NCI-H146 (cell line): Measurements from ENCODE around the gene SLC6A17.
A peak's percentile ranks its signal among the peaks of the same experiment; 100 is the strongest.

Source experiments
- DNase-seq: peaks from one replicate; lab custom pipeline; 2025; lab: John Stamatoyannopoulos, UW

SLC6A17 gene

DNA sequence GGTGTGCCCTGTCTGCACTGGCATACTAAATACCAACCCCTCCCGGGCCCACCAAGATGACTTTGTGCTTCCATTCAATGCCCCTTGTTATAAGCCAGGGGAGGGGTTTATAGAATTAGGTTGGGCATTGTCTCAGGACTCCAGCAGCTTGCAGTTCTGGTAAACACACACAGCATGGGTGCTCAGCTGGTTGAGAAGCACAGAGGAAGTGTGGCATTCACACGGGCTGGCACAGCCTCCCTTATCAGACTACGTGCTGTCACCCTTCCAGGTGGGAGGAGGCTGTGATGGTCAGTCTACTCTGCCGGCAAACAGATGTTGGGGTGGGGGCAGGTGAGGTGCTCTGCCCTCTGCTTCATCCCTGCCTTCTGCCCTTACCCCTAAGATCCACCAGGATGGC, 15.0 kb upstream of the SLC6A17 start:
- DNase-seq, result peak; percentile 97

DNA sequence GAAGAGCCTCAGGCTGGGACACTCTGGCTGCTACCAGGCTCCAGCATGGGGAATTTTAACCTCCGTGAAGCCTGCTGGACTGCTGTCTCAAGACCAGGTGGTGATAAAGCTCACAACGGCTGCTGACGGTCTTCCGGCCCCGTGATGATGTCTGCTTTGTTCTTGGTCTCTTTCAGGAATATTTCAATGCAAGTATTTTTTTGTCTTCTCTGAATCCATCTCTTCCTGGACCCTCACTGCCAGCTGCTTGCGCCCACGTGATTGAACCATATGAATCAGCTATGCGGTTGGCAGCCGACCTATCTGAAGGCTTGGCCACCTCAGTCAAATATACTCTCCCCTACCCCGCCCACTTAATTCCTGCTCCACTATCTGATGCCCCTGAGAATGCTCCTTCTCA, 14.6 kb upstream of the SLC6A17 start:
- DNase-seq, result peak; percentile 85

DNA sequence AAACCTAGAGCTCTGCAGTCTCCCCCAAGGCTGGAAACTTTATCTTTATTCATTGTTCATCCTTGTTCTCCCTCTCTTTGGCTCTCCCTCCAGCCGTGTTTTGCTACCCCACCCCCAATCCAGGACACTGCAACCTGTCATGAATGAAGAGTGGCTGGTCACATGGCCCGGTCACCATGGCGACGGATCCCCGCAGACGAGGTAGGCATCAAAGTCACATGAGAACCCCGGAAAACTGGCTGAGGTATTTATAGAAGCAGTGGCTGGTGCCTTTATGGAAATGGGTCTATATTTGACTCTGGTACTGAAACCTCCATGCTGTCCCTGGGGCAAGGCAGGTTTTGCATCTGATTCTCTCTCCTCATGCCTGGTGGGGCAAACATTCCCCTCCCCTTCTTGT, 13.4 kb upstream of the SLC6A17 start:
- DNase-seq, result peak; percentile 96

DNA sequence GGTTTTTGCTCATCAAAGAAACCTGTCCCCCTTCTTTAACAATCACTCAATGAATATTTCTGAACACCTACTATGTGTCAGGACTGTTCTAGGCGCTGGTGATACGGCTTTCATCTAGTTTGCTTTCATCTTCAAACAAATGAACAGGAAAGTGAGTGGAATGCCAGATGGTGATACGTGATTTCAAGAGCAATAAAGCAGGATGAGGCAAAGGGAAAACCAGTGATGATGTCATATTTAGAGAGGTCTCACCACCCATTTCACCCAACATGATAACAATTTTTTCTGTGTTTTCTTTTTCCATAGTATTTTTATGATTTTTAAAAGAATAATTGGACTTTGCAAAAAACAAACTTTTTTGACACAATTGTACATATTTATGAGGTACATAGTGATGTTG, 11.3 kb upstream of the SLC6A17 start:
- no peak for DNase-seq

DNA sequence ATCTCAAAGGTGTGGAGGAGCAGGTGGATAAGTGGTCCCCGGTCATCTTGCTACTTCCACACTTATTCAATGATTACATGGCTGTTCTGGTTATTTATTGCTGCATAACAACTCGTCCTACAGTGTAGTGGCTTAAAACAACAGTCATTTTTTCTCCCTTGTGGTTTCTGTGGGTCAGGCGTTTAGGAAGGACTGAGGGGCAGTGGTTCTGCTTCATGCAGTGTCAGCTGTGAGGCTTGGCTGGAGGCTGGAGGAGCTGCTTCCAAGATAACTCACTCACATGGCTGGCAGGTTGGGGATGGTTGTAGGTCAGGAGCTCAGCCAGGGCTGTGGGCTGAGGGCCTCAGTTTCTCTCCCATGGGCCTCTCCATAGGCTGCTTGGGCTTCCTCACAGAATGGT, 5.9 kb upstream of the SLC6A17 start:
- DNase-seq, result no peak

DNA sequence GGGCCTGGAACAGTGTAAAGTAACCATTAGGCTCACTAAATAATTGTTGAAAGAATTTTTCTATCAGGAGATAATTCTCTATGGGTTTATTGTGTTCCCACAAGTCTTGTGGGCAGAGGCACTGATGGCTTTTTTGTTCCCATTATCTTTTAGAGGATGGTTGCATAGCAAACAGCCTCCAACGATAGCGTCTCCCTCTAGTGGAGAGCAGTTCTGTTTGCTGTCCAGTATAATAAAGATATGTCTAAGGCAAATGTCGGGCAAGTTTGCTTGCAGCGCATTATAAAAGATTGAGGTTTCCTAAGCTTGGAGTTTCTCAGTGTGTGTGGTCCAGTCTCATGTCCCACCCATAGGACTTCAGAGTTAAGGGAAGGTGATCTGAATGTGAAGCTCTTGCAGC, 1.3 kb upstream of the SLC6A17 start:
- peak; percentile 64 for DNase-seq

DNA sequence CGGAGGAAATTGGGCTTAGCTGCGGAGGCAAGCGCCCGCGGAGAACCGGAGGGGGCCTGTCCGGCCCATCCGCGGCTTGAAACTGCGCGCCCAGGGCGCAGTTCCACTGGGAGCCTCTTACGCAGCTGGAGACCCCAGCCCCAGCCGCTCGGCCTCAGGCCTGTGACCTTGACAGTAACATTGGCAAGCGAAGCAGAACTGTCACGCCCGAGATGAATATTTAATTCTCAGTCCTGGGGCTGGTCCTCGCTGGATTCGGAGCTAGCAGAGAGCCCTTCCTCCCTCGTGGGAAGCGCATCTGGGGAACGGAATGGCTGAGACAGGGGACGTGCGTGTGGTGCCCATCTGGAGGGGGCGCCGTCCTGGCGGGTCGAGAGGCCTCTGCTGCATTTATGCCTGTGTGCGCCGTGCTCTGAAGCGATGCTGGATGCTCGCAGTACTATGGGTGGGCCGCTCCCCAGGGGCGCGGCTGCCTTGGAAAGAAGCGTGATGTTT, 928 bp downstream of the SLC6A17 start:
- DNase-seq, result peak; percentile 39

DNA sequence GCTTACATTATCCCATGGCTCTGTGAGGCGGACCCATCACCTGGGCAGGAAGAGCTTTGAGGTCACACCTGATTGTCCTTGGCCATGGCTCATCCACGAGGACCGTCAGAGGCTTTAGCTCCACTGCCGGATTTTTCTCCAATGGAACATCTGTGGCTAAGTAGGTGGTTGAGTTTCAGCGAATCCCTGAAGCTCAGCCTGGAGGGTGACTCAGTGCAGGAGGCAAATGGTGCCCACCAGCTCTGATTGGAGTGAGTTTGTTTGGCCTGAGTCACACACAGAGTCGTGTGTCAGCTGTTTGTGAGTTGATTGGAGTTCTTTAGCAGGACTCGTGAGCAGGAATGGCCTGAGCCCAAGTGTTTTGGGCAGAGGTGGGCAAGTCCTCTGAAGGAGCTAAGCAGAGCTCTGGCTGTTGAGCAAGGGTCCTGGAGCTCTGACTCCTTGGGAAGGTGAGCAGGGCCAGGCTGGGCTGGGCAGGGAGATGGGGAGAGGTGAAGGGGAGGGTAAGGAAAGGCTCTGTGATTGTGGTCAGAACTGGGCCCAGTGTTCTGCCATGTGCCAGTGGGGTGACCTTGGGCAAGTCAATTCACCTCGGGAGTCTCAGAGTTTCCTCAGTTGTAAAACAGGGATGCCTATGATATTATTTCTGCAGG, 2.0 kb downstream of the SLC6A17 start:
- no peak for DNase-seq

DNA sequence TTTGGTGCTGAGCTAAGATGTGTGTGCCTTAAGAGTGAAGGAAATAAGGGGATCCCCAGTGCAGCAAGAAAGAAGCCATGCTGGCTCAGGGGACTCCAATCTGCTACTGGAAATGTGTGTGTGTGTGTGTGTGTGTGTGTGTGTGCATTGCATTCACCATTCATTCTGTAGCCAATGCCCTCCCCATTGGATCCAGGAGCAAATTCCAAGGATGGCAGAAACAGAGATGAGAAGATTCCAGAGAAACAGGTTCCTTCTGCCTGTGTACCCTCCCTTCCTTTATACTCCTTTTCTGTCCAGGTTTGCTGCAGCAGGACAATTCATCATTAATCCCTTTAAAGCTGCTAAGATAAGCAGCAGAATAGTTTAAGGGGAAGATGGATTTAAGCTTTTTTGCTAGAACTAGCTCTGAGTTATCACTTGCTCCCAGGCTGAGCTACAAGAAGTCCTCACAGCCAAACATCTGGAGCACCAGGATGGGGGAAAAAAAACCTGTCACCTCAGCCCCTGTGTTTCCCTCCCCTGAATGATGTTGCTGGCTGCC, 3.2 kb downstream of the SLC6A17 start:
- DNase-seq, result no peak

DNA sequence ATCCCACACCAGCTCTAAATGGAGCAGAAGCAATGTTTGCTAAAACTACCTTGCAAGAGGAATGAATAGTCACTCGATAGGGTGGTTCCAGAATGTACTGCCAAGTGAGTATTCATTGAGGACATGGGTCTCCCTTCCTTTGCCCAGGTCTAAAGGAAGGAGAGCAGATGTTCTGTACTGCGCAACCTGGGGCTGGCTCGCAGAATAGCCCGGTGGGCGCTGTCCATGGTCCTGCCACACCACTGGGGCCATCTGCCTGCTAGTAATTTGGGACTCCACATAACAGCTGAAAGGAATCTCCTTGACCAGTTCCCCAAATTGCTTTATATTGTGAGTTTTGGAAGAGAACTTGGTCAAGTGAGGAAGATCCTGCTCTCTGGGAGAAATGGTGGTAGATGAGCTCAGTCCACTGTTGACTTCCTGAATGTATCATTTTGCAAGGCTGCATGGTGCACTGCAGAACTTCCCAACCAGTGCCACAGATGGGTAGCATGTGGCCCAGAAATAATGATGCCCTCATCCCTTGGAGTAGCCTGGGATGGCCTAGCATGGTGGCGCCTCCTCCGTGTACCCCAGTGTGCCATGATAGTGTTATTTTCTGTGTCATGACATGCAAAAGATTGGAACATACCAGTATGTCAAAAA, 5.7 kb downstream of the SLC6A17 start:
- no peak for DNase-seq

DNA sequence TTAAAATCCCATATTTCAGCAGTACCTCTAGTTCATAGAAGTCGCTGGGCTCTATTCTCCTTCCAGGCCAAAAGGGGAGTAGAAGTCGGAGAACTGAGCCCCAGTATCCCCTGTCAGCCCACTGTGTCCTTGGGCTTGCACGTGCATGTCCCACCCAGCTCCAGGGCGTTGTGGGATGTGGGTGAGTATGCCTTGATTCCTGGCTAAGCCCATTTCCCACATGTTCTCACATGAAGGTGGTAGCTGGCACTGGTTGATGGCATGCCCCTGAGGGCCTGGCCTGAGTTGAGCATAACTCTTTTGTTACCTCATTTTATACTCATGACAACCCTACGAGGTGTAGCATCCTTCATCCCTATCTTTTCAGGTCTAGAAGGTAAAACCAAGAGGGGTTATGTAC, 8.0 kb downstream of the SLC6A17 start:
- no peak for DNase-seq

DNA sequence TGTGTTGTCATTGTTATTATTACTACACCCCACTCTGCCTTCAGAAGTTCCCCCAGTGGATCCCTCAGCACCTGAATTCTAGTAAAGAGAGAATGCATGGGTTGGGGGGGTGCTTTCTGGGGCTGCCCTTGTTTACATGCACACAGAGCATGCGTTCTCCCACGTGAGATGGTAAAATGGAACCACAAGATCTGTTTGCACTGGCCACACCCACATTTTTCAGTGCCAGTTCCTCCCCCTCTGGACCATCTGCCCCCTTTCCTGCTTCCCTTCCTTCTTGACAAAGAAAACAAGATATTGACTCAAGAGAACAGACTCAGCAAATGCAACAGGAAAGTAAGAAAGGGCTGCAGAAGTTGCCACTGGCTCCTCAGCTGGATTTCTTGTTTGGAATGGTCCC, 8.9 kb downstream of the SLC6A17 start:
- DNase-seq, result no peak

DNA sequence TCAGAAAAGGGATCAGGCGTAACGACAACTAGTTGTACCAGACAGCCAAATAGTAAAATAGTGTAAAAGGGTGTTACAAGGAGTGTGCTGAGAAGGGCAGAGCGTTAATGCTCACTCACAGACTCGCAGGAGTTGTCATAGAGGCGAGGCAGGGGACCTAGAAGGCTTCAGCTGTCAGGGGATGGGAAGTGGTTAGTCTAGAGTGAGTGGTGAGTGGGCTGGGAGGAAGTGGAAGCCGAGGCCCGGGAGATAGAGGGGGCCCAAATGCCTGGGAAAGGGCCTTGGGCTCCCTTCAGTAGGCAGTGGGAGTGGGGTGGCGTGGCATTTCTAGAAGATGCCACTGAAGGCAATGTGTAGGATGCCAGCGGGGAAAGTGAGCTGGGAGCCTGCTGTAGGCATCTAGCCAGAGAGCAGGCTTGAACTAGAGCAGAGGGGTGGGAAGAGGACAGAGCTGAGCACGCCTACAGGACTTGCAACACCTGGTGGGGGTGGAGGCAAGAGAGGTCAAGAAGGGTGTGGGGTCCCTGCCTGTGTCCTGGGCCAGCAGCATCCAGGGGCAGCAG, 10.3 kb downstream of the SLC6A17 start:
- no peak for DNase-seq

DNA sequence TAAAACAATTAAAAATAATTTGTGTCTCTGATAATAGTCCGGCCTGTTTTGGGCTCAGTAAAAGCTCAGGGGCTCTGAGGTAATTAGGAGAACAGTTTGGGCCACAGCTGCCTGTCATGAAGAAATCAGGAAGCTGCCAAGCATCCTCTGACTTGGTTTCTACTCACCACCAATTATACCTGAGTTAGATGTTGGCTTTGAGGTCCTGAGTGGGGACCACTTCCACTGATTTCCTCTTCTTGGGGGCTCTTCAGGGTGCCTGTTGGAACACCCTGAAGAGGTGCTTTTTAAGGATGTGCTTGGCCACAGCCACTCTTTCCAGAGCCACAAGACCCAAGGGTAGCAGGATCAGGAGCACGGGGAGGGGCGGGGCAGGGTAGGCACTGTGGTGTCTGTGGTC, 10.9 kb downstream of the SLC6A17 start:
- no peak for DNase-seq

DNA sequence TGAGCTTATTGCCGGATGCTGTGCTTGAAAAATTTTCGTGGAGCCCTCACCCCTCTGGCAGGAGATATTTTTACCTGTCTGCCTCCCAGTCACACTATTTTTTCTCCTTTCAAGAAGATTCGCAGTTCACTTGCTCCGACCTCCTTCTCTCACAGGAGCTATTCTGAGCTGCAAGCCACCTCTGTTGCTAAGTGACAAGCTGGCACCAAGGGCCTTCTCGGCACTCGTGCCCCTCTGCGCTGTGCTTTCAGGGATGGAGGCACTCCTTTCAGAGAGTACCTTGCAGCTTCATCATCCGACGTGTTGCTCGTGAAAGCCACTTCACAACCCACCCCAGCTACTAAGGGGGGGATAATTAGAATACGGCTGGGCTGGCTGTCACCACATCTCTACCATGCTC, 11.6 kb downstream of the SLC6A17 start:
- no peak for DNase-seq

DNA sequence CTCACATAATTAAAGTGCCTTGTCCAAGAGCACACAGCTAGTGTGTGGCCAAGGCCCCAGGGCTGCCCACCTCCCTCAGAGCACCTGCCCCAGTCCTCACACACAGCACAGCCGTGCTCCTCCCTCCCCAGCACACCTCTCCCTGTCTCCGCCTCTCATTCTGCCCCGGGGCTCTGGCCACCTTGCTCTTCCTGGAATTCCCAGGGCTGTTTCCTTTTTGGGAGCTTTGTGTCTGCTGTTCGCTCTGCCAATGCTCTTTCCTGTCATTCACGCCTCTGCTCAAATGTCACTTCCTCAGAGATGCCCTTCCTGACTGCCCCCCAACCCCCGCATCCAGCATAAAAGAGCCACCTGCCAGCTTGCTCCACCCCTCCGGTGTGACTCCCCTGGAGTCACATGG, 13.3 kb downstream of the SLC6A17 start:
- peak; percentile 86 for DNase-seq

DNA sequence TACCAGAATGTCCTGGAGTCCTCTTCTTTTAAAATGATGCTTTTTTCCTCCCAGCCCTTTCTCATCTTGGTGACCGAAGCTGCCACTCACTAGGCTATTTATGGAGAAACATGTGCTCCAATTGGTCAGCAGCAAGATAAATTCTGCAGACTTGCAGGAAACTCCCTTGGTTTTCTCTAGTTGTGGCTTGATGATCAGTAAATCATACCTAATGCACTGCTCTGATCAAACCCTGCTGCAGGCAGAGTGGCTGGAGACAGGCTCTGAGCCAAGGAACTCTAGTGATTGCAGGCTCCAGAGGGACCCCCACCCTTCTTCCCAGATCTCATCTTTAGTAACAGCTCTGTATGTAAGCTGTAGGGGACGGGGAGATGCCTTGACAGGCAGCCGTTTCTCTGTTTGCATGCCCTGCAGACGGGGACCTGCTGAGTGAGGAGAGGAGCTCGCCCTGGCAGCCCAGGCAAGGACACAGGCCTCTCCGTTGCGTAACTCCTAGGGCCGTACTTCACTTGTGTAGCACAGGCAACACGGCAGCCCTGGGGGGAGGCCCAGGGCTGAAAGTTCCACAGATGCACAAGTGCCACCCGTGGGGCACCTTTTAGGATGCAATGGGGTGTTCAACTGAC, 14.5 kb downstream of the SLC6A17 start:
- DNase-seq, result no peak

DNA sequence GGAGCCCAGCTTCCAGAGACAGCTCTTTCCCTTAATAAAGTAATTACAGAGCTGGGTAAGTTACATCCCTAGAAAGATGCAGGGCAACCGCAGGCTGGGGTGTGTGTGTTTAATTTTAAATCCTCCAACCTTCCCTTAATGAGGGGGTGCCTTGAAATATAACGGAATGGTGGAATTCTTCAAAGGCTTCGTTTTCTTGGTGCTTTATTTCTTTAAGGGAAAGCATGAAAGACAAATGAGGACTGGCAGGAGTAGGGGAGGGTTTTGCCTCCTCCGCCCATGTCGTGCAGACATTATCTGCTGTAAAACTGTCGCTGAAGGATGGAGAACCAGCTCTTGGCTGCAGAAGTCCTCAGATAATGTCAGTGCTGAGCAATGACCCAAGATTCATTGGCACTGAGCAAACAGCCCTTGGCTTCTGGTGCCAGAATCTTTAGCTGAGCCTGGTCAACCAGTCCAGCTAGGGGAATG, 15.5 kb downstream of the SLC6A17 start:
- DNase-seq, result no peak

DNA sequence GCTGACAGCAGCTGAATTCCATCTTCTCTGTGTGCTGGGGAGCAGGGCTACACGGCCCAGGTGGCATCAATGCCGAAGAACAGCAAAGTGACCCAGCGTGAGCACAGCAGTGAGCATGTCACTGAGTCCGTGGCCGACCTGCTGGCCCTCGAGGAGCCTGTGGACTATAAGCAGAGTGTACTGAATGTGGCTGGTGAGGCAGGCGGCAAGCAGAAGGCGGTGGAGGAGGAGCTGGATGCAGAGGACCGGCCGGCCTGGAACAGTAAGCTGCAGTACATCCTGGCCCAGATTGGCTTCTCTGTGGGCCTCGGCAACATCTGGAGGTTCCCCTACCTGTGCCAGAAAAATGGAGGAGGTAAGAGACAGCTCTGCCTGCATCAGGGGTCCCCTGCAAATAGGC, 16.6 kb downstream of the SLC6A17 start:
- no peak for DNase-seq

DNA sequence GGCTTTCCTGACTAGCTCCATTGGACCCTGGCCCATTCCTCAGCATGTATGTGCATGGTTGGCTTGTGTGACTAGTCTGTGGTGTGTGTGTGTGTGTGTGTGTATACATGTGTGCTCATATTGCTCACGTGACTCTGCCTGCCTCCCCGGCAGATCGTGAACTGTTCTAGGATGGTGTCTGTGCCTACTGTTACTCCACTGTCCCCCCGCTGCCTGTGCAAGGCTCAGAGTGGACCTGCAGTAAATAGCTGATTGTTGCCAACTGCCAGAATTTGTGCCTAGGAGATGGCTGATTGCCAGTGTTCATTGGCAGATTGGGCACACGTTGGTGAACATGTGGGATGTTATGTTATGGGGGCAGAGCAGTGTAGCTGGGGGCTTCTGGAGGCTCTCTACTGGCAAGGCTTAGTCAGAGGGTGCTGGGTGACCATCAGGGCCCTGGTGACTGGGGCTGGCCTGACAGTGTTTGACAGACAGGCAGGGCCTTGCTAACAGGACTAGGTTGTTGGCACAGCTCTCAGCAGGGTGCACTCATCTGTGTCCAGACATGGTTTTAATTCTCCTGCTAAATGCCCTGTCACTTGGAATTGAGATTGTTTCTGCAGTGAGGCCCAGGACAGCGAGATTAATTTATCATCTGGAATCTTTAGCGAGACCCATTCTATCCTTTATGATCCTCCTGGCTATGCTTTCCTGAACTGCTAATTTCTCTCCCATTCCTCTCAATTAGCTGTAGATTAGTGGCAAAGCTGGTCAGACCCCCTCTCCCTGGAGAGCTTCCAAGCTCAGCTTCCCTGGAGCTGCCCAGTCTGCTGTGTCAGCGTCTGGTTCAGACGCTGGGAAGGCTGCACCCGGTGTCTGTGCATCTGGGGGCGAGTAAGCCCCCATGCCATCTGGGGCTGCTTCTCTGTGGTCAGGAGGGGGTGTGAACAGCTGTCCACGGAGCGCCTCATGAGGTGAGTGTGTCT, 20.8 kb downstream of the SLC6A17 start:
- DNase-seq, result no peak

DNA sequence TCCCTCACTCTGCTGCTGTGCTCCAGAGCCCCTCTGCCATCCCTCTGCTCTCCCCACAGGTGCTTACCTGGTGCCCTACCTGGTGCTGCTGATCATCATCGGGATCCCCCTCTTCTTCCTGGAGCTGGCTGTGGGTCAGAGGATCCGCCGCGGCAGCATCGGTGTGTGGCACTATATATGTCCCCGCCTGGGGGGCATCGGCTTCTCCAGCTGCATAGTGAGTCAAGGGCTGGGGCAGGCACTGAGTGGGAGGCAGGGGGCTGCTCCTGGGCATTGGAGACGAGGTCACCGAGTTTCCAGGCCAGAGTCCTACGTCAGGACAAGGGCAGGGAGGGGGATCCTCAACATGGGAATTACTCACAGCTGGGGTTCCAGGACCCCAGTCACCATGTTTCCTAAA, 21.7 kb downstream of the SLC6A17 start:
- no peak for DNase-seq
